Measurements from ENCODE around the gene ZYG11B.
"Not testable (repeated sequence)": the region's sequence is repeated elsewhere in the genome, so short reads cannot be mapped to it uniquely, and the experiment has no call there.

Gene ZYG11B

GRCh38 chr1:52726265-52727113 is at the start of gene ZYG11B:
TSS of gene ZYG11B (plus strand) at chr1:52726453. CDS start at chr1:52726654, 201 bp downstream.
- peak; percentile 99 for DNase-seq (ENCODE audit: low spot score)

GRCh38 chr1:52677076-52677806 is 49.0 kb upstream of the ZYG11B start:
- DNase-seq (ENCODE audit: low spot score) = no peak

DNA sequence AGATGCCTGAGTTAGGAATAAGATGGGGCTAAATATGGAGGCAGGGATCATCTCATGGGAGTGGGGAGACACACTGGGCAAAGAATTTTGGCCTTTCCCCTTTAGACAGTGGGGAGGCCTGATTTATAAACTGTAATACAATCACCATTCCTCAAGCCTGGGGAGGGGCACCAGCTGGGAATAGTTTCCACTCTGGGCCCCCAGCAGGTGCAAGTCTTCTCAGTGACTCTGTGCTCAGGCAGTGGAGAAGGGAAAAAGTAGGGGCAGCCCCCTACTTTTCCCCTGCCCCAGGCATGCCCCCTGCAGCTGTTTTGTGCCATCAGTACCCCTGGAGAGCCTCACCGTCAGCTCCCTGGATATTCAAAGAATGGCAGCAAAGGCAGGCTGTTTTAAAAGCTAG is 47.2 kb upstream of the ZYG11B start:
- DNase-seq (ENCODE audit: low spot score) = no peak

DNA sequence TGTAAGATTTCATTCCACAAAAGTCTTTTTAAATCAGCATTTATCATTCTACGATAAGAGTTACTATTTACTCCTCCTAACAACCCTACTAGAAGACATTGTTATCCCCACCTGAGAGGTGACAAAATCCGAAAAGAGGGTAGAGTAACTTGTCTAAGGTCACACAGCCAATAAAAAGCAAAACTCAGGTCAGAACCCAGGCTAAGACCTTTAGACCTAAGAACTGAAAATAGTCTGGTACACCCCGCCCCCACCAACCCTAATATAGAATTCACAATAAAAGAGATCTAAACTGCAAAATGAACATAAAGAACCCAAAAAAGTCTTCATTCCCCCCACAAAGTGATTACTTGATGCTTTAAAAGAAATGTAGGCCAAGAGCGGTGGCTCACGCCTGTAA is 46.8 kb upstream of the ZYG11B start:
- no peak for DNase-seq (ENCODE audit: low spot score)

DNA sequence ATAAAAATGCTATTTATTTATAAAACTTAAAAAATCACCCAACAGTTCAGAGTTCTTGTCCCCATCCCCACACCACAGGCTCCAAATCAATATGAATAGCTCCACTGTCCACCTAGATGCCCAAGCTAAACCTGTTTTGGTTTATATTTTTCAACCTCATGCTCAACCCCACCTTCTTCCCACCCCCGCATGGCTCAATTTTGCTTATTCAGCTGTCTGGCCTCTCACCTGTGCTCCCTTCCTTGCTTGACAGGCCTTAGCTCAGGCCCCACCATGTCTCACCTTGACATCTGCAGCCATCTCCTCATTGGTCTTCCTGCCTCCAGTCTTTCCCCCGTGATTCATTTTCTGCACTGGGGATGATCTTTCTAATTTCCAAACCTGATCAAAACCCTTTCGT is 45.9 kb upstream of the ZYG11B start:
- DNase-seq (ENCODE audit: low spot score) = no peak

- DNase-seq (ENCODE audit: low spot score) = no peak
Measured at GRCh38 chr1:52681136-52681535, 45.1 kb upstream of the ZYG11B start.

DNA sequence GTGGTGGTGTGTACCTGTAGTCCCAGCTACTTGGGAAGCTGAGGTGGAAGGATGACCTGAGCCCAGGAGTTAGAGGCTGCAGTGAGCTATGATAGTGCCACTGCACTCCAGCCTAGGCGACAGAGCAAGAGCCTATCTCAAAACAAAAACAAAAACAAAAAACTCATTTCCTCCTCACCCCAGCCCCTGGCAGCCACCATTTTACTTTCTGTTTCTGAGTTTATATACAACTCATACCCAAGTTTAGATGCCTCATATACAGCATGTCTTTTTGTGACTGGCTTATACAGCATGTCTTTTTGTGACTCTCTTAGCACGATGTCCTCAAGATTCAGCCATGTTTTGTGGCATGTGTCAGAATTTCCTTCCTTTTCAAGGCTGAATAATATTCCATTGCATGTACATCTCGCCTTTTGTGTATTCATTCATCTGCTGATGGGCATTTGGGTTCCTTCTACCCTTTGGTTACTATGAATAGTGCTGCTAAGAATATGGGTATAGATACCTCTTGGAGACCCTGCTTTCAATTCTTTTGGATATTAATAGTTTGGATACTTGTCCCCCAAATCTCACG is 42.8 kb upstream of the ZYG11B start:
- DNase-seq (ENCODE audit: low spot score) = no peak

DNA sequence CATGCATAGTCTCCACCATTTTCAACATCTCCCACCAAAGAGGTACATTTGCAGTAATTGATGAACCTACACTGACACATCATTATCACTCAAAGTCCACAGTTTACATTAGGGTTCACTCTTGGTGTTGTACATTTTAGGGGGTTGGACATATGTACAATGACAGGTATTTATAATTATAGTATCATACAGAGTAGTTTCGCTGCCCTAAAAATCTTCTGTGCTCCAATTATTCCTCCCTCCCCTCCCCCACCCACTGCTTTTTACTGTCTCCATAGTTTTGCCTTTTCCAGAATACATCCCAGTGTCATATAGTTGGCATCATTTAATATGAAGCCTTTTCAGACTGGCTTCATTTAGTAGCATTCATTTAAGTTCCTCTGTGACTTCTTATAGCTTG is 41.7 kb upstream of the ZYG11B start:
- DNase-seq (ENCODE audit: low spot score) = no peak

- DNase-seq (ENCODE audit: low spot score) = peak; percentile 66
Measured at GRCh38 chr1:52686261-52686751, 39.9 kb upstream of the ZYG11B start.

DNA sequence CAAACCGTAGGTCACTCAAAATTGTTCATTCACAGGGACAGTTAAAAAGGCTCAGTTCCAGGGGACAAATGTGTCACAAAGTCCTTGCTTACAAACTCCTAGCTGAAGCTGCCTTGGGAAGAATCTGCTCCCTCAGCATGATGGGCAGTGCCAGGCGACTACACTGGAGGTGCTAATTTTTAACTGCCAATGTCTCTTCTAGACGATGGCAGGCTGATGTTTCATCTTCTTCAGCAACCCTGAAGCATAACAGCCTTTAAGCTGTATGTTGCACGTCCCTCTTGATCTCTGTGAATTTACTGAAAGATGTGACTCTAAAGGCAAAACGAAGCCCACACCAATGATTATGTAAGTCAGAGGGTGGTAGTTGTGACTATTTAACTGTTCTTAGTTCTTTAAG is 39.4 kb upstream of the ZYG11B start:
- no peak for DNase-seq (ENCODE audit: low spot score)

- no peak for DNase-seq (ENCODE audit: low spot score)
Measured at GRCh38 chr1:52691821-52692220, 34.4 kb upstream of the ZYG11B start.

GRCh38 chr1:52692697-52693096 is 33.6 kb upstream of the ZYG11B start:
- DNase-seq (ENCODE audit: low spot score) = no peak

DNA sequence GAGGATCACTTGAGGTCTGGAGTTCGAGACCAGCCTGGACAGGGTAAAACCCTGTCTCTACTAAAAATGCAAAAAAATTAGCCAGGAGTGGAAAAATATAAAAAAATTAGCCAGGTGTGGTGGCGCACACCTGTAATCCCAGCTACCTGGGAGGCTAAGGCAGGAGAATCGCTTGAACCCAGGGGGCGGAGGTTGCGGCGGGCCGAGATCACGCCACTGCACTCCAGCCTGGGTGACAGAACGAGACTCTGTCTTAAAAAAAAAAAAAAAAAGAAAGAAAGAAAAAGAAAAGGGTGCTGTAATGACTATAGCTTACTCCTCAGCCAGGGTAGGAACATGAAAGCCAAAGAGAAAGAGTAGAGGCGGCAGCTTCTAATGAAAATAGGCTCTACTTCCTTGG is 32.9 kb upstream of the ZYG11B start:
- not testable (repeated sequence) for DNase-seq (ENCODE audit: low spot score)

- DNase-seq (ENCODE audit: low spot score) = no peak
Measured at GRCh38 chr1:52693843-52694242, 32.4 kb upstream of the ZYG11B start.

DNA sequence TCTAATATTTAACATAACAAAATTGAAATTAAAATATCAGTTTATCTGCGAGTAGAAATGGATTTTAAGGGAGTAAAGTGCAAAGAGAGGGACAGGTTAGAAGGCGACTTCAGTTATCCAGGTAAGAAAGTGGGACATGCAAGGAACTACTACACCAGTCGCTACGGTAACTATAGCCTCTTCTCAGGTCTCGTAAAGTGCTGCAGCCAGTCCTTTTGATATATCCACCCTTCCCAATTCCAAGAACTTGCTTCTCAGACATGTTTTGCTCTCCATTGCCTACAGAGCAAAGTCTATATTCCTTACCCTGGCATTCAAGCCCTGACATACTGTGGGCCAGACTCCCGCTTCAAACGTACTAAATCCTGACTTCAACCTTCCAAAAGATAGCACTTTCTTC is 30.6 kb upstream of the ZYG11B start:
- no peak for DNase-seq (ENCODE audit: low spot score)

DNA sequence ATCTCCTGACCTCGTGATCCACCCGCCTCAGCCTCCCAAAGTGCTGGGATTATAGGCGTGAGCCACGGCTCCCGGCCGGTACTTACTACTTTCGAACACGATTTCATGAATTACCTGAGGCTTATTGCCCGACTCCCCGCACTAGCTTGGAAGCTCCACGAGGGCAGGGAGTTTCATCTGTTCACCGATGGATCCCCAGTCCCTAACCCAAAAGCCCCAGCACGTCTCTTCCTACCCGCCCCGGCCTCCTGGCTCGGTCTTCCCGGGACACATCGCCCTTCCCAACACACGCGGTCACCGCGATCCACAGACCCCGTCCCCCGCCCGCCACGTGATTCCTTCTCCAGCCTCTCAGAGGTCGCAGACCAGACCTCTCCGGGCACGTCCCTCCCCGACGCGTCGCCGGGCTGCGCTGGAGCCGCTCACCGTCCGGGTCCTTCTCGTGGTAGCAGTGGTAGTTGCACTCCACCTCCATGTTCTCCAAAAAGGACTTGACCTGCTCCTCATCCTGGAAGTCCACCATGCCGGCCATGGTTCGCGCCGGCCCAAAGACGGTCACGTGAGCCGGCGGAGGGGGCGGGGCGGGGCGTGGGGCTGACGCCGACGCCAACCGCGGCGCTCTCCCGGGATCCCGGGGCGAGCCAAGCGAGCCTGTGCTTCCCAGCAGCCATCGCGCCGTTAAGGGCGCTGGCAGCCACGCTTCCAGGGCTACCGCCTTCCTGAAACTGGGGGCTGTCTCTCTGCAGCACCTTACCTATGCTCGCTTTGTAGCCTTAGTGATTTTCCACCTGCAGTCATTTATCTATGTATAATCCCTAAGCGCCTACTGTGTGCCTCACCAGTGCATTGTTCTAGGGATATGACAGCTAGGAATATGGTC is 28.2 kb upstream of the ZYG11B start, which contains the start of gene COA7:
TSS of gene COA7 (minus strand) at position 553 of the 880 bp plus-strand sequence. CDS start at position 532, 21 bp downstream.
- peak; percentile 92 for DNase-seq (ENCODE audit: low spot score)

- DNase-seq (ENCODE audit: low spot score) = peak; percentile 89
Measured at GRCh38 chr1:52702886-52703787, 23.1 kb upstream of the ZYG11B start.

GRCh38 chr1:52706136-52706670 is 20.1 kb upstream of the ZYG11B start:
- DNase-seq (ENCODE audit: low spot score) = no peak

GRCh38 chr1:52706941-52707926 is 19.0 kb upstream of the ZYG11B start:
- no peak for DNase-seq (ENCODE audit: low spot score)
